Measurements from ENCODE around the gene GAREM2. TPM values are rescaled to one million over a fixed set of nuclear protein-coding genes. Genes with fewer than 3 reads are reported as not detected.

Gene GAREM2
- total RNA-seq, 2 donors from 2014 or later: 1.6 TPM

DNA sequence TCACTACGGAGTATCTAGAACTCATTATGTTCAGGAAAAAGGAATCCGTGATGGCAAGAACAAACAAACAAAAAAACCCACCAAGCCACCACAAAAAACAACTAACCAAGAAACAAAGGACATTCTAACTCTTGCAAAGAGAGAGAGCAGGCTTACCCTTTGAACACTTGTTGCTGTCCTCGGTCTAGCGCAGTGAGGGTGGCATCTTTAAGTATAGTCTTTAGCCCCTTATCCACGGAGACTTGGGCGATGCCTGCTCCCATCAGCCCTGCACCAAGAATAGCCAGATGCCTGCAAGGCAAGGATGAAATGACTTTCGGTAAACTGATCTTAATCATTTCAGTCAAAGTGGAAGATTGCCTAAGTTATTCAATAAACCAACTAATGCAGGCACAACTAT, 31.0 kb downstream of the GAREM2 start:
- TF ChIP-seq, protein P1, sequence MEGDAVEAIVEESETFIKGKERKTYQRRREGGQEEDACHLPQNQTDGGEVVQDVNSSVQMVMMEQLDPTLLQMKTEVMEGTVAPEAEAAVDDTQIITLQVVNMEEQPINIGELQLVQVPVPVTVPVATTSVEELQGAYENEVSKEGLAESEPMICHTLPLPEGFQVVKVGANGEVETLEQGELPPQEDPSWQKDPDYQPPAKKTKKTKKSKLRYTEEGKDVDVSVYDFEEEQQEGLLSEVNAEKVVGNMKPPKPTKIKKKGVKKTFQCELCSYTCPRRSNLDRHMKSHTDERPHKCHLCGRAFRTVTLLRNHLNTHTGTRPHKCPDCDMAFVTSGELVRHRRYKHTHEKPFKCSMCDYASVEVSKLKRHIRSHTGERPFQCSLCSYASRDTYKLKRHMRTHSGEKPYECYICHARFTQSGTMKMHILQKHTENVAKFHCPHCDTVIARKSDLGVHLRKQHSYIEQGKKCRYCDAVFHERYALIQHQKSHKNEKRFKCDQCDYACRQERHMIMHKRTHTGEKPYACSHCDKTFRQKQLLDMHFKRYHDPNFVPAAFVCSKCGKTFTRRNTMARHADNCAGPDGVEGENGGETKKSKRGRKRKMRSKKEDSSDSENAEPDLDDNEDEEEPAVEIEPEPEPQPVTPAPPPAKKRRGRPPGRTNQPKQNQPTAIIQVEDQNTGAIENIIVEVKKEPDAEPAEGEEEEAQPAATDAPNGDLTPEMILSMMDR (IDR thresholded peaks at IDR 0.05): no peak
- no peak for TF ChIP-seq POLR2A (IDR thresholded peaks at IDR 0.05)
- Histone ChIP-seq H3K27ac (no peak overlapping the region), H3K27me3 (no peaks in the 10 kb centered on the region), H3K4me3 (no peak overlapping the region), H3K9me3 (no peaks in the 10 kb centered on the region), H3K4me1 (no peaks in the 10 kb centered on the region), H3K36me3 (replicated peaks in 1 of 2; ENCODE audit: insufficient read depth in 1 of 2, low read depth in 2 of 2) (peaks cover 6 to 21% of the 10 kb centered on the region in 2 donors)
- no peak for DNase-seq
- no peak for ATAC-seq
- intact Hi-C loops (cut with DNase I): no loop called here
- 92 to 93% methylated on average over 7 of the region's 7 CpGs for WGBS, 2 donors

DNA sequence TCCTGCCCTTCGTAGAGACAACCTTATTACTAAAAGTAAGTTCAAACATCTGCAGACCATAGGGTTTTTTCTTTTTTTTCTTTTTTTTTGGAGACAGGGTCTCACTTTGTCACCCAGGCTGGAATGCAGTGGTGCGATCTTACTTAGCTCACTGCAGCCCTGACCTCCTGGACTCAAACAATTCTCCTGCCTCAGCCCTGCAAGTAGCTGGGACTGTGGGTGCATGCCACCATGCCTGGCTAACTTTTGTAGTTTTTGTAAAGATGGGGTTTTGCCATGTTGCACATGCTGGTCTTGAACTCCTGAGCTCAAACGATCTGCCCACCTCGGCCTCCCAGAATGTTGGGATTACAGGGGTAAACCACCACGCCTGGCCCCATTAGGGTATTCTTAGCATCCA, 39.1 kb downstream of the GAREM2 start:
- intact Hi-C loops (cut with DNase I): no loop called here
- H3K4me3 ChIP-seq: no peak overlapping the region
- H3K27me3 ChIP-seq: no peaks in the 10 kb centered on the region
- WGBS, 2 donors: 90 to 96% methylated on average over 5 of the region's 5 CpGs
- DNase-seq: no peak
- peaks cover 10 to 26% of the 10 kb centered on the region in 2 donors for H3K36me3 ChIP-seq (replicated peaks in 1 of 2; ENCODE audit: insufficient read depth in 1 of 2, low read depth in 2 of 2)
- H3K9me3 ChIP-seq: no peaks in the 10 kb centered on the region
- H3K4me1 ChIP-seq: no peaks in the 10 kb centered on the region
- H3K27ac ChIP-seq: no peak overlapping the region
- no peak for ATAC-seq
- no peak for TF ChIP-seq POLR2A (IDR thresholded peaks at IDR 0.05)
- TF ChIP-seq, protein P1 (IDR thresholded peaks at IDR 0.05): no peak

DNA sequence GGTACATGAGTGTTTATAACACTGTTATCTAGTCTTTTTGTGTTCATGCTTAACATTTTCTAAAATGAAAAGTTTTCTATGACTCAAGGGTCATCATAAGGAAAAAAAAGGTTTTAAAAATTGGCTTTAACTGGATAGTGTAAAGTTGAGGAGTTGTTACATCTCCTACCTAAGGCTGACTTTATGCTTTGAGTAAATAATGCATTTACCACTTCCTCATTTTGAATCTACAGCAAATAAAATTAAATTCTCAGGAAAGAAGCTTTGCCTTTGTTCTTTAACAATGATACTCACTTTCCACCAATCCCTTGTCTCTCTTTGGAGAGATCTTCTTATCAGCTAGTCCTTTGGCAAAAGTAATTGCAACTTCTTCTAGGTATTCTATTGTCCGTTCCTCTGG, 41.9 kb downstream of the GAREM2 start:
- no peak overlapping the region for H3K27ac ChIP-seq
- intact Hi-C loops (cut with DNase I): no loop called here
- ATAC-seq (no peak), DNase-seq (no peak)
- H3K27me3 ChIP-seq: no peaks in the 10 kb centered on the region
- TF ChIP-seq, protein P1 (IDR thresholded peaks at IDR 0.05): no peak
- no peak for TF ChIP-seq POLR2A (IDR thresholded peaks at IDR 0.05)
- 88 to 92% methylated on average over 1 of the region's 1 CpG for WGBS, 2 donors
- no peaks in the 10 kb centered on the region for H3K4me1 ChIP-seq
- no peaks in the 10 kb centered on the region for H3K9me3 ChIP-seq
- H3K36me3 ChIP-seq (replicated peaks in 1 of 2; ENCODE audit: insufficient read depth in 1 of 2, low read depth in 2 of 2): peaks cover 2 to 24% of the 10 kb centered on the region in 2 donors
- H3K4me3 ChIP-seq: no peak overlapping the region

DNA sequence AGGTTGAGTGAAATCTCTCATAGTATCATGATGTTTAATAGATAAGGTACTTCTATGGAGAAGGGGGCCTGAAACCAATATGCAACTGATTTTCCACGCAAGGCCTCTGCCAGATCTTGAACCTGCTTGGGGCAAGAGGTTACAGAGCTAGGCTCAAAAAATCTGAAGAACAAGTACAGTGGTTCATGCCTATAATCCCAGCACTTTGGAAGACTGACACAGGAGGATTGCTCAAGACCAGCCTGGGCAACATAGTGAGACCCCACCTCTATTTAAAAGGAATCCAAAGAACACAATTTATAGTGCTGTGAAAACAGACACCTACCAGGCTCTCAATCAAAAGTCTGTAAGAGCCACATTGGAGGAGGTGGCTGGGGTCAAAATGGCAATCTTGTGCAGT, 42.9 kb downstream of the GAREM2 start:
- H3K36me3 ChIP-seq (replicated peaks in 1 of 2; ENCODE audit: insufficient read depth in 1 of 2, low read depth in 2 of 2): peaks cover 0 to 16% of the 10 kb centered on the region in 2 donors
- ATAC-seq: no peak
- H3K27me3 ChIP-seq: no peaks in the 10 kb centered on the region
- H3K27ac ChIP-seq: no peak overlapping the region
- no peaks in the 10 kb centered on the region for H3K9me3 ChIP-seq
- DNase-seq: no peak
- no peak for TF ChIP-seq POLR2A (IDR thresholded peaks at IDR 0.05)
- TF ChIP-seq, protein P1 (IDR thresholded peaks at IDR 0.05): no peak
- H3K4me1 ChIP-seq: no peaks in the 10 kb centered on the region
- H3K4me3 ChIP-seq: no peak overlapping the region
- 87 to 100% methylated on average over 1 of the region's 1 CpG for WGBS, 2 donors
- intact Hi-C loops (cut with DNase I): no loop called here

DNA sequence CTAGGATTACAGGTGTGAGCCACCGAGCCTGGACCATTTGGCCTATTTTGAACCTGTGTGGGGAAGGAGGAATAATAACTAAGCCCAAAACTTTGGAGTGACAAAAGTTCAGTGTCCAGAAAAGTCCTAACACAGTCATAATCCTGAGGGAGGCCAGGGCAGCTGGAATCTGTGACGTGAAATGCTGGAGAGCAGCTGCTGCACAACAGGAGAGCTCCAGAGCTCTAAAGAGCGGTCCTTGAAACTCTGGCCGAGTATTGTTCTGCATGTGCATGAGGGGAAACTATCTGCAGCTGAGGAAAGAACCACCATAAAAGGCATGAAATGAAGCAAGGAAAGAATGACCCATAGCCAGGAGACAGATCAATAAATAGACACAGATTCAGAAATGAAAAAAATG, 43.7 kb downstream of the GAREM2 start:
- no peaks in the 10 kb centered on the region for H3K9me3 ChIP-seq
- DNase-seq (no peak), ATAC-seq (no peak)
- no peak overlapping the region for H3K4me3 ChIP-seq
- TF ChIP-seq, protein P1 (IDR thresholded peaks at IDR 0.05): no peak
- TF ChIP-seq POLR2A (IDR thresholded peaks at IDR 0.05): no peak
- no peaks in the 10 kb centered on the region for H3K27me3 ChIP-seq
- peaks cover 0 to 16% of the 10 kb centered on the region in 2 donors for H3K36me3 ChIP-seq (replicated peaks in 1 of 2; ENCODE audit: insufficient read depth in 1 of 2, low read depth in 2 of 2)
- 90 to 91% methylated on average over 4 of the region's 4 CpGs for WGBS, 2 donors
- H3K4me1 ChIP-seq: no peaks in the 10 kb centered on the region
- no peak overlapping the region for H3K27ac ChIP-seq
- intact Hi-C loops (cut with DNase I): no loop called here
